GM19035 (cell line): ENCODE data around the gene SLC17A7.
A peak's percentile ranks its signal among the peaks of the same experiment; 100 is the strongest.

Source experiments
- ATAC-seq: cut with Tn5 transposase; IDR thresholded peaks from one replicate; pipeline ENCODE4 v1.9.1; 2021; ENCODE audit not compliant: unreplicated experiment

The SLC17A7 gene

DNA sequence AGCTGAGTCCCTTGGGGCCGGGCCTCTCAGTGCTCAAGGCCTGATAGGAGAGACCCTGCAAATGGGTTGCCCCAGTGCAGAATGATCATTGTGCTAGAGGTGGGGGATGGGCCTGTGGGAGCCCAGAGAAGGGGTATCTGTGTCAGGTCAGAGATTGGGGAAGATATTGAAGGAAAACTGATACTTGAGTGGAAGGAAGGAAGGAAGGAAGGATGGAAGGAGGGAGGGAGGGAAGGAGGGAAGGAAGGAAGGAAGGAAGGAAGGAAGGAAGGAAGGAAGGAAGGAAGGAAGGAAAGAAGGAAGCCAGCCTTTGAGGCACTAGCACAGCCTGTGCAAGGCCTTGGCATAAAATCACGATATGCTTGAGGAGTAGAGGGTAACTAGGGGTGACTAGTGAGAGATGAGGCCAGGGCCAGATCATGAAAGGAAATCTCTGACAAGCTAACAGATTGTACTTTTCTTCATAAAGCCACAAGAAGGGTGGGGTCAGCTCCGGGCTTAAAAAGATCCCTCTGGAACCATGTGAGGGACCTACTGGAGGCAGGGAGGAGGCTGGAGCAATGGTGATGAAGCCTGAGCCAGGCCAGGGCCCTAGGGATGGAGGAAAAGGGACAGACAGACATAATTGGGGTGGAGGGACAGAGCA lies 29.5 kb downstream of the SLC17A7 start:
- ATAC-seq, result no peak

DNA sequence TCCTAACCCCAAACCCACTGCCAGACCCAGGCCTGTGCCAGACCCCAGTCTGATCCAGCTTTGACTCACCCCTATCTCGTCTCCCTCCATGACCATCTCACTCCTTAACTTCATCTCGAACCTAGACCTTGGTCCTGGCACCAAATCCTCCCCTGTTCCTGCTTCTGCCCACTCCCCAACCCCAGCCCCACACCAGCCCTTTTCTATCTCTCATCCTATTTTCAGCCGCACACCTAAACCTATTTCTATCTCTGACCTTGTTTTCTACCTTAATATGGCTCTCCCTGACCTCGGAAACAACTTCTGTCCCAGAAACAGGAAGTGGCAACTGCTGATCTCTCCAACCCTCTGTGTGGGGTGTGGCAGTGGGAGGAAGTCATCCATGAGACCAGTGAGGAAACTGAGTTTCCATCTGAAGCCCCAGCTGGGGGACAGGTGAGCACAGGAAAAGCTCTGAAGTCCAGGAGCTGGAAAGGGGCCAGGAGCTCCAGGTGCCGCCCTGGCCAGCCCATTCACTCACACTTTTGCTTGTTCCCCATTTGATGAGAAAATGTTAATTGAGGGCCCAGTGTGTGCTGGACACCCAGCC lies 31.8 kb downstream of the SLC17A7 start:
- no peak for ATAC-seq

GRCh38 chr19:49408816-49409440 lies 32.4 kb downstream of the SLC17A7 start:
- no peak for ATAC-seq

DNA sequence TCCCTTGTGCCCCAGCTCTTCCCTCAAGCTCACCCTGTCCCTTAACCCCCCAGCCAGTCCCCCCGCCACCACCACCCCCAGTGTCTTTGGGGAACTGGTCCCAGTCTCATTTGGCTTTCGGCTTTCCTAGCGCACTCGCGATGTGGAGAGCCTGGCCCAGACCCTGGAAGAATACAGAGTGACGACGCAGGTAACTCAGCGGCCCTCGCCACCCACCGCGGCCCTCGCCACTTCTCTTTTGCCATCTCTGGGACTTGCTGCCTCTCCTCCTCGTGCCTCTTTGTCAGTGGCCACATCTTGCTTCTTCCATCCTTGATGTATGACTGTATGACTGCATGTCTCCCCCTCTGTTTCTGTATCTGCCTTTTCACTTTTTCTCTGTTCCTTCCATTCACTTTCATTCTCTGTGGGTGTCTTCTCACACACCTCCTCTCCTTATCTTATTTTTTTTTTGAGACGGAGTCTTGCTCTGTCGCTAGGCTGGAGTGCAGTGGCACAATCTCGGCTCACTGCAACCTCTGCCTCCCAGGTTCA lies 33.8 kb downstream of the SLC17A7 start:
- ATAC-seq, result no peak

GRCh38 chr19:49407079-49407478 lies 34.2 kb downstream of the SLC17A7 start:
- ATAC-seq, result no peak

DNA sequence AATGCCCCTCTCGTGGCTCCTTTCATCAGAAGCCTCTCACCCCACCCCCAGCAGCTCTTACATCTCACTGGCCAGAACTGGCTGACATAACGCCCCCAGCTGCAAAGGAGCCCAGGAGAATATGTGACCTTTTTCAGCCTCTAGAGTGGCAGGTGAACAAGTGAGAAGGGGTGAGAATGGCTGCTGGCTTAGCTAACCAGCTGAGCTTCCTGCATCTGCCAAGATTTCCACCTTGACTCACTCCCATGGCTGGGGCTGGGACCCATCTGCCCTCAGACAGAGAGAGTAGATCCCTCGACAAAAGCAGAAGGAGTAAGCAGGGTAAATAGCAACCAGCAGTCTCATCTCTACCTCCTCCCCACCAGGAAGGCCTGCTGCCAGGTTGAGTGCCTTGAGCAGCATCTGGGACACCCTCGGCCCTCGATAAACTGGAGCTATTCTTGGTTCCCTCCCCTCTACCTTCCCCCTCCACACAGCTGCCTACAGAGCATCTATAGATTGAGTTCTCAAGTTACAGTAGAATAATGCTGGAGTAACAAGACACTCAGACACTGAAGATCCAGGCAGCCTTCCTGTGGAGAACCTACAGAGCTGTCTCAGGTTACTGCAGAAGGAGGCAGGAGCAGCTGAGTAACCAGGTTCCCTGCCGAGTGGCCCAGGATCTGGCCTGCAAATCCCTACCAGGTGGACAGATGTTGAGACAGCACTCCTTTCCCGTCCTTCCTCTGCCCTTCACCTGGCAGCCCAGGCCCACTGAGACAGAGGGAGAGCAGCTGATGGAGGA lies 37.7 kb downstream of the SLC17A7 start:
- ATAC-seq, result no peak

- no peak for ATAC-seq
These were observed 41.3 kb downstream of the SLC17A7 start for GRCh38 chr19:49400029-49400428.

GRCh38 chr19:49398931-49399330 lies 42.4 kb downstream of the SLC17A7 start:
- ATAC-seq, result no peak

- no peak for ATAC-seq
These were observed 43.2 kb downstream of the SLC17A7 start for GRCh38 chr19:49398001-49398615.

GRCh38 chr19:49396738-49397505 lies 44.4 kb downstream of the SLC17A7 start:
- ATAC-seq, result no peak

DNA sequence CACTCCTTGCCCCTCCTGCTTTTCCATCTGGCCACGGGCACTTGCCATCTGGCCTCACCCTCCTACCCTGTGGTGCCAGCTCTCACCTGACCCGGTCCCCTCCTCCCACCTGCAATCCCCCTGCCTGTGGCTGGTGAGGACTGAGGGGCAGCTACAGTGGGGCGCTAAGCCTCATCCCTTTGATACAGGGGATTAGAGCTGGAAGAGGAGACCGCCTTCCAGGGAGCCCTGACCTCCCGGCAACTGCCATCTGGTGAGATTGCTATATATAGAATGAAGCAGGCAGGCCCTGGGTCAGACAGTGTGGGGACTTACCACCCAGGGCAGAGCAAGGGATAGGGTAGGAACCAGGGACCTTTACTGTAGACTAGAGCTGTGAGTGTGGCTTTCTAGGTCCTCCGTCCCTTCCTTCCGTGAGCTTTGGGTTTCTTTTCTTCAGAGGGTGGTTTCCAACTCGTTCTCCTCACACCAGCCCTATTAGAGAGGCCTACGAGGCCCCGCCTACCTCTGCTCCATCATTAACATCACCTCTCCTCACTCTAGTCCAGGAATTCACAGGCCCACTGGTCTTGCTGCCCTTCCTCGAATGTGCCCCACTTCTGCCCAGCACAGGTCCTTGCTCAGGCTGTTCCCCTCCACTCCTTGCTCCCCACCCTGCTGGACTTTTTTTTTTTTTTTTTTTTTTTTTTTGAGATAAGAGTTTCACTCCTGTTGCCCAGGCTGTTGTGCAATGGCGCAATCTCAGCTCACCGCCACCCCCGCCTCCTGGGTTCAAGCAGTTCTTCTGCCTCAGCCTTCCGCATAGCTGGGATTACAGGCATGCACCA lies 45.5 kb downstream of the SLC17A7 start:
- no peak for ATAC-seq

DNA sequence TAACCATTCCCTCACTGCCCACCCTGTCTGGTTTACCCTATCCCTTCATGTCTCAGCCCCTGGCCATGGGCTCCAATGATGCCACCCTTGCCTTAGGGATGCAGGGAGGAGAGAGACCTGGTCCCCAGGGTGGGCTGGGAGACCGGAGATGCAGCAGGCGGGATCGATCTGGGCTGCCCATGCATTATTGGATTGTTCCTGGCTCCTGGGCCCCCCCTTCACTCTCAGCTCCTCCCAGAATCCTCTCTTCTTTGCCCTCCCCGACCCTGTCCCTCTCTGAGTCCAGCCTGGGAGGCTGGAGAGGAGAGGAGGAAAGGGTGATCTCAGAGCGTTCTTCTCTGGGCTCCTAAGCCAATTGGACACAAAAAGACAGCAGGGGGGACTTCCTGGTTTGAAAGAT lies 47.4 kb downstream of the SLC17A7 start:
- no peak for ATAC-seq

- ATAC-seq, result no peak
These were observed 49.5 kb downstream of the SLC17A7 start for GRCh38 chr19:49391581-49392399.

DNA sequence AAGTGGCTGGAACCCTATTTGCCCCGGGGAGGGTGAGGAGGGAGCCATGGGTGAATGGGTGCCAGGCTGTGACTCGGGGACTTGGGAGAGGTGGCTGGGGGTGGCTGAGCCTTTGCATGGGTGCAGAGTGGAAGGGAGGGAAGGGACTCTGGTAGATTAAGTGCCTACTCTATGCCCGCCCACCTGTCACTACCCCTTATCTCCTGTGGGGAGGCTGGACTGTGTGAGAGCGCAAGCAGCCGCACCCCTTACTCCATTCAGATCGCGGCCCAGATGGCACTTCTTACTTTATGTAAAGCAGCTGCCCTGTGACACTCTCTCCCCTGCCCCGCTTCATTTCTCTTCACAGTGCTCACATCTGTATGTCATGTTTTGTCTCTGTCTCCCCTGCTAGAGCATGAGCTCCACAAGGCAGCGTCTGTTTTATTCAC lies 50.4 kb downstream of the SLC17A7 start:
- no peak for ATAC-seq

DNA sequence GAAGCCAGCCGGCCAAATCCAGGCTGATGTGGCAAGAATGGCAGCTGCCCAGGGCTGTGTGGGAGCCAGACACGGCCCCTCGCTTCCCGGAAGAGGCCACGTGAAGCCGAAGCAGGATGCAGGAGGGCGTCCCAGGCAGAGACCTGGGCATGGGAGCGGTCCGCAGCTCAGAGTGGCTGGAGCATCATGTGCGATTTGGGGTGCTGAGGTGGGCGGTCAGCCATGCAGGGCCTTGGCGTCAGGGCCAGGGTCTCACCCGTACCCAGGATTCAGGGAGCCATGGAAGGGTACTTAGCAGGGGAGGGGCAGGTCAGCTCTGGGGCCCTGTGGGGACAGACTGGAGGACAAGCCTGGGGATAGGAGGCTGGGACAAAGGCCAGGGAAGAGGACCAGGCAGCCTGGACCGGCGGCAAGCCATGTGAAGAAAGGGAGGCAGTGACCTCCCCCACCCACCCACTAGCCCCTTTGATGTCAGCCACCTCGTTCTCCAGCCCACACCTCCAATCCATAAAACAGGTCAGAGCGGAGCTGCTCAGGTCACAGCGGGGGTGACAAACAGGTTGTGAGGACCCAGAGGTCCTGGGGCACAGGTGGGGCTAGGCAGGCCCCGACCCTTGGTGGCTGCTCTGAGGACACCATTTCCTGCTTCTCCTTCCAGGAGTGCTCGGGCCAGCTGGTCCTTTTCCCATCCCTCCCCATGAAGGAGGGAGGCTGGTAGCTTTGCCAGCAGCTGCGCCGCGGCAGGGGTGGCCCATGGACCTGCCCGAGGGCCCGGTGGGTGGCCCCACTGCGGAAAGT lies 51.0 kb downstream of the SLC17A7 start:
- no peak for ATAC-seq

- no peak for ATAC-seq
These were observed 51.9 kb downstream of the SLC17A7 start for GRCh38 chr19:49389406-49389805.

GRCh38 chr19:49387936-49388372 lies 53.4 kb downstream of the SLC17A7 start, which contains the start of gene KASH5:
Gene KASH5, plus strand, starts transcription at chr19:49388249. Its CDS starts 2,635 bp downstream, at chr19:49390884.
- ATAC-seq, result peak; percentile 65

DNA sequence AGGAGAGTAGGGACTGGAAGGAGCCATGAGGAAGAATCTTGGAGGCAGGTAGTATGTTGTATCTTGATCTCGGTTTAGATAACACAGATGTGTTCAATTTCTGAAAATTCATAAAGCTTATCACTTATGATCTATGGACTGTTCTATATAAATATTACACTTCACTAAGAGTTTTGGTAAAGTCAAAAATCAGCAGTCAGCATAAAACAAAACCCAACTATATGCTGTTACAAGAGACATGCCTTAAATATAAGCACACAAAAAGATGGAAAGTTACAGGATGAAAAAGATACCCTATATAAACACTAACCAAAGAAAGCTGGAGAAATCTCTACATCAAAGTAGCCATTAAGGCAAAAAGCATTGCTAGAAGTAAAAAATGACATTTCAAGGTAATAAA lies 57.7 kb downstream of the SLC17A7 start:
- ATAC-seq, result no peak
